ENCODE data around the gene KRT17. TPM values are rescaled to one million over a fixed set of nuclear protein-coding genes. Genes with fewer than 3 reads are reported as not detected.

The KRT17 gene
- total RNA-seq, 1 experiment from 2014 or later, result 29.0 TPM

GRCh38 chr17:41593306-41593981 is 30.9 kb downstream of the KRT17 start:
- H3F3A ChIP-seq (ENCODE audit: insufficient read depth, low read depth), result peaks cover 8% of the 10 kb centered on the region; the same call in 1 of the 2 replicates
- POLR2A ChIA-PET (ENCODE audit: unreplicated experiment), result interaction anchor here (0.5 to 0.7 kb wide), 2 partner anchors 24 to 103 kb away, joined by 5 to 9 read pairs; no protein-coding TSS in a partner anchor
- intact Hi-C loops (cut with micrococcal nuclease; ENCODE audit: unreplicated experiment), result no loop called here
- peak in 1 of 2 experiments; percentile 39 for DNase-seq
- no peaks in the 10 kb centered on the region for H3K36me3 ChIP-seq (ENCODE audit: low read depth)
- no peaks in the 10 kb centered on the region for H3K9me3 ChIP-seq (ENCODE audit: insufficient read depth, low read depth)
- no peaks in the 10 kb centered on the region for H3K27me3 ChIP-seq (ENCODE audit: insufficient read depth, low read depth)
- no peaks in the 10 kb centered on the region for H3K79me2 ChIP-seq (ENCODE audit: low read depth)
- no peak overlapping the region for H3K27ac ChIP-seq
- H3K4me1 ChIP-seq (replicated peaks; ENCODE audit: insufficient read depth), result peaks cover 20% of the 10 kb centered on the region
- H3K4me2 ChIP-seq, result peak overlapping the region; percentile 51
- H3K4me3 ChIP-seq, result no peak overlapping the region
- TF ChIP-seq CTCF (conservative IDR thresholded peaks at IDR 0.05) (no peak), EZH2 (IDR thresholded peaks at IDR 0.05; ENCODE audit: low read depth) (no peak)
- H2AFZ ChIP-seq, result 0 out of 2 replicates have a peak overlapping the region, but pooled peaks have one; percentile 46
- CTCF ChIA-PET, result no interaction called here
- no peaks in the 10 kb centered on the region for H4K20me1 ChIP-seq (ENCODE audit: insufficient read depth)
- H3K9me2 ChIP-seq (ENCODE audit: insufficient read depth), result no peaks in the 10 kb centered on the region
- no TSS peak for BruUV-seq (replicated peaks)

GRCh38 chr17:41592601-41593305 is 31.6 kb downstream of the KRT17 start:
- H3K79me2 ChIP-seq (ENCODE audit: low read depth), result no peaks in the 10 kb centered on the region
- no peaks in the 10 kb centered on the region for H3K9me3 ChIP-seq (ENCODE audit: insufficient read depth, low read depth)
- H3K27ac ChIP-seq, result no peak overlapping the region
- H3K27me3 ChIP-seq (ENCODE audit: insufficient read depth, low read depth), result no peaks in the 10 kb centered on the region
- no peaks in the 10 kb centered on the region for H3K9me2 ChIP-seq (ENCODE audit: insufficient read depth)
- peaks cover 8% of the 10 kb centered on the region; the same call in 1 of the 2 replicates for H3F3A ChIP-seq (ENCODE audit: insufficient read depth, low read depth)
- H3K4me1 ChIP-seq (replicated peaks; ENCODE audit: insufficient read depth), result peaks cover 20% of the 10 kb centered on the region
- POLR2A ChIA-PET (ENCODE audit: unreplicated experiment), result no interaction called here
- no peak for TF ChIP-seq EZH2 (IDR thresholded peaks at IDR 0.05; ENCODE audit: low read depth)
- TF ChIP-seq CTCF (conservative IDR thresholded peaks at IDR 0.05), result no peak
- BruUV-seq (replicated peaks), result no TSS peak
- DNase-seq, result no peak
- intact Hi-C loops (cut with micrococcal nuclease; ENCODE audit: unreplicated experiment), result no loop called here
- CTCF ChIA-PET, result no interaction called here
- H2AFZ ChIP-seq, result no peak overlapping the region
- no peak overlapping the region for H3K4me3 ChIP-seq
- peak overlapping the region; percentile 51 for H3K4me2 ChIP-seq
- H3K36me3 ChIP-seq (ENCODE audit: low read depth), result no peaks in the 10 kb centered on the region
- H4K20me1 ChIP-seq (ENCODE audit: insufficient read depth), result no peaks in the 10 kb centered on the region

- no peak overlapping the region for H3K4me2 ChIP-seq
- H4K20me1 ChIP-seq (ENCODE audit: insufficient read depth), result no peaks in the 10 kb centered on the region
- no TSS peak for BruUV-seq (replicated peaks)
- H2AFZ ChIP-seq, result no peak overlapping the region
- H3K9me3 ChIP-seq (ENCODE audit: insufficient read depth, low read depth), result no peaks in the 10 kb centered on the region
- peaks cover 8% of the 10 kb centered on the region; the same call in 1 of the 2 replicates for H3F3A ChIP-seq (ENCODE audit: insufficient read depth, low read depth)
- H3K27me3 ChIP-seq (ENCODE audit: insufficient read depth, low read depth), result no peaks in the 10 kb centered on the region
- no peaks in the 10 kb centered on the region for H3K79me2 ChIP-seq (ENCODE audit: low read depth)
- no peak overlapping the region for H3K27ac ChIP-seq
- no peaks in the 10 kb centered on the region for H3K36me3 ChIP-seq (ENCODE audit: low read depth)
- DNase-seq, result no peak
- peaks cover 17% of the 10 kb centered on the region for H3K4me1 ChIP-seq (replicated peaks; ENCODE audit: insufficient read depth)
- TF ChIP-seq EZH2 (IDR thresholded peaks at IDR 0.05; ENCODE audit: low read depth), result no peak
- ChIA-PET CTCF (interaction anchor here (0.6 kb wide), 1 partner anchor 233 kb away, joined by 6 read pairs; no protein-coding TSS in a partner anchor), POLR2A (ENCODE audit: unreplicated experiment) (no interaction called here)
- no peaks in the 10 kb centered on the region for H3K9me2 ChIP-seq (ENCODE audit: insufficient read depth)
- H3K4me3 ChIP-seq, result no peak overlapping the region
- intact Hi-C loops (cut with micrococcal nuclease; ENCODE audit: unreplicated experiment), result no loop called here
These were observed 35.1 kb downstream of the KRT17 start for GRCh38 chr17:41589301-41589700.

Measured in PC-9 (cell line).